Activated T-cell treated with anti-CD3 and anti-CD28 coated beads, Interleukin-2, amount 50 U/mL, for 1 hour (primary cell): ENCODE data around the gene GUCY1B1.

ENCODE experiments used
- DNase-seq: peaks from one replicate; pipeline ENCODE4 v3.0.0-alpha.2; 2020

GUCY1B1 gene

GRCh38 chr4:155758481-155759371 lies at the start of gene GUCY1B1:
TSS of gene GUCY1B1 (plus strand) at chr4:155759021. CDS start at chr4:155759141, 120 bp downstream.
- DNase-seq: peak; percentile 58

- DNase-seq: no peak
Observed at GRCh38 chr4:155709918-155710317, 48.9 kb upstream of the GUCY1B1 start.

- no peak for DNase-seq
Observed at GRCh38 chr4:155711556-155711955, 47.3 kb upstream of the GUCY1B1 start.

GRCh38 chr4:155712846-155713245 lies 46.0 kb upstream of the GUCY1B1 start:
- no peak for DNase-seq

- no peak for DNase-seq
Observed at GRCh38 chr4:155713911-155714310, 44.9 kb upstream of the GUCY1B1 start.

- no peak for DNase-seq
Observed at GRCh38 chr4:155722336-155722735, 36.5 kb upstream of the GUCY1B1 start.

- no peak for DNase-seq
Observed at GRCh38 chr4:155722816-155723499, 35.9 kb upstream of the GUCY1B1 start.

- DNase-seq: no peak
Observed at GRCh38 chr4:155724731-155725130, 34.1 kb upstream of the GUCY1B1 start.

- DNase-seq: no peak
Observed at GRCh38 chr4:155734065-155734464, 24.8 kb upstream of the GUCY1B1 start.

GRCh38 chr4:155734951-155735350 lies 23.9 kb upstream of the GUCY1B1 start:
- no peak for DNase-seq

- no peak for DNase-seq
Observed at GRCh38 chr4:155735496-155735895, 23.3 kb upstream of the GUCY1B1 start.

GRCh38 chr4:155738548-155738947 lies 20.3 kb upstream of the GUCY1B1 start:
- no peak for DNase-seq

GRCh38 chr4:155741546-155741945 lies 17.3 kb upstream of the GUCY1B1 start:
- no peak for DNase-seq

- DNase-seq: no peak
Observed at GRCh38 chr4:155742310-155743015, 16.4 kb upstream of the GUCY1B1 start.

GRCh38 chr4:155745984-155746383 lies 12.8 kb upstream of the GUCY1B1 start:
- DNase-seq: no peak

GRCh38 chr4:155748039-155748438 lies 10.8 kb upstream of the GUCY1B1 start:
- no peak for DNase-seq

GRCh38 chr4:155749041-155749440 lies 9.8 kb upstream of the GUCY1B1 start:
- no peak for DNase-seq

- no peak for DNase-seq
Observed at GRCh38 chr4:155751569-155751968, 7.3 kb upstream of the GUCY1B1 start.

- no peak for DNase-seq
Observed at GRCh38 chr4:155757745-155758265, 1.0 kb upstream of the GUCY1B1 start.

- peak; percentile 18 for DNase-seq
Observed at GRCh38 chr4:155759372-155760252, 791 bp downstream of the GUCY1B1 start.

GRCh38 chr4:155761047-155761446 lies 2.2 kb downstream of the GUCY1B1 start:
- DNase-seq: no peak

- no peak for DNase-seq
Observed at GRCh38 chr4:155761916-155762315, 3.1 kb downstream of the GUCY1B1 start.
